GM19468 (cell line): Measurements from ENCODE around the gene RUNX1.

Experiments
- ATAC-seq: cut with Tn5 transposase; IDR thresholded peaks from one replicate; pipeline ENCODE4 v1.9.1; 2021; ENCODE audit warnings: mild to moderate bottlenecking, moderate library complexity, moderate number of reproducible peaks; ENCODE audit not compliant: unreplicated experiment; ENCODE audit errors: extremely low read depth

The RUNX1 gene

DNA sequence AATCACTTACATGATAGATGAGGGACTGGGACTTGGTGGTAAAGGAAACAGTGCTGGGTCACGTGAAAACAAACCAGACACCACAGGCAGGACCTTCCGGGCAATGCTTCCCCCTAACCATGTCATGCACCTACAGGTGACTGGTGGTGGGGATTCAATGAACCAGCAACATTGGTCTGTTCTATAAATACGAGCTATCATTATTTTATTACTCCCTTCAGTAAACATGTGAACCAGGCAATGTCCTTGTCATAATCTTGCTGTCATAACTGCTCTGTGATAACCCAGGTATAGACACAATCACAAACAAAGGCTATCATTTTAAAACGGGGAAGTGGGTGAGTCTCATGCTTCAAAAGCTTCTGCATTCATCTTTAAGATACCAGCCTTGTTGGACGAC lies 226.9 kb downstream of the RUNX1 start:
- no peak for ATAC-seq

DNA sequence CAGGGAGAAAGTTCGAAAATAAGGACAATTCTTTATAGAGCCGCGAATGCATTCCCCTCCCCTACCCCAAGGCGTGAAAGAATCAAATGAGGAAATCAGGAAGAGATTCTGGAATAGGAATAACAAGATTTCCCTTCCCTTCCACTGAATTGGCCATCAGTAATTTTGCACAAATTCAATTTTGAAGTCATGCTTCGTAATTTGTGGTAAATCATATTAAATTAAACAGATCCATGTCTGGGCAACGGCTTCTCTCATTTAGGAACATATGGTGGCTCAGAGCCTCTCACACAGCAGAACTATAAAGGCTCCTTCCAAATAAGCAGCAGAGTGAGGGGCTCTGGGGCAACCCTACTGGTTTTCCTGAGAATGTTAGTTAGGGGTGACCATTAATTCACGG lies 227.4 kb downstream of the RUNX1 start:
- ATAC-seq: no peak

DNA sequence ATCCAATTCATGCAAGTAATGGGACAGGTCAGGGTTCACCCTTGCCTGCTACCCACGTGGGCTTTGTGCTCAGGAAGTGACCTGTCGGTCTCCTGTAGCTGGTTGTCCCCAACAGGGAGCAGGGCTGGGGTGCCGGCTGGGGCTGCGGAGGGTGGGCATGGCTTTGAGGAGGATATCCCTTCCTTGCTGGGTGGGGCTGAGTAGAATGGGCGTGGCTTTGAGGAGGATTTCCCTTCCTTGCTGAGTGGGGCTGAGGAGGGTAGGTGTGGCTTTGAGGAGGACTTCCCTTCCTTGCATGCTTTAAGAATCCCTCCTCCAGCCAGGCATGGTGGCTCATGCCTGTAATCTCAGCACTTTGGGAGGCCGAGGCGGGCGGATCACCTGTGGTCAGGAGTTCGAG lies 229.1 kb downstream of the RUNX1 start:
- ATAC-seq: no peak

GRCh38 chr21:34819357-34819999 lies 229.6 kb downstream of the RUNX1 start:
- no peak for ATAC-seq

GRCh38 chr21:34818662-34819158 lies 230.4 kb downstream of the RUNX1 start:
- ATAC-seq: no peak

- ATAC-seq: no peak
Observed at GRCh38 chr21:34817821-34818661, 231.1 kb downstream of the RUNX1 start.

DNA sequence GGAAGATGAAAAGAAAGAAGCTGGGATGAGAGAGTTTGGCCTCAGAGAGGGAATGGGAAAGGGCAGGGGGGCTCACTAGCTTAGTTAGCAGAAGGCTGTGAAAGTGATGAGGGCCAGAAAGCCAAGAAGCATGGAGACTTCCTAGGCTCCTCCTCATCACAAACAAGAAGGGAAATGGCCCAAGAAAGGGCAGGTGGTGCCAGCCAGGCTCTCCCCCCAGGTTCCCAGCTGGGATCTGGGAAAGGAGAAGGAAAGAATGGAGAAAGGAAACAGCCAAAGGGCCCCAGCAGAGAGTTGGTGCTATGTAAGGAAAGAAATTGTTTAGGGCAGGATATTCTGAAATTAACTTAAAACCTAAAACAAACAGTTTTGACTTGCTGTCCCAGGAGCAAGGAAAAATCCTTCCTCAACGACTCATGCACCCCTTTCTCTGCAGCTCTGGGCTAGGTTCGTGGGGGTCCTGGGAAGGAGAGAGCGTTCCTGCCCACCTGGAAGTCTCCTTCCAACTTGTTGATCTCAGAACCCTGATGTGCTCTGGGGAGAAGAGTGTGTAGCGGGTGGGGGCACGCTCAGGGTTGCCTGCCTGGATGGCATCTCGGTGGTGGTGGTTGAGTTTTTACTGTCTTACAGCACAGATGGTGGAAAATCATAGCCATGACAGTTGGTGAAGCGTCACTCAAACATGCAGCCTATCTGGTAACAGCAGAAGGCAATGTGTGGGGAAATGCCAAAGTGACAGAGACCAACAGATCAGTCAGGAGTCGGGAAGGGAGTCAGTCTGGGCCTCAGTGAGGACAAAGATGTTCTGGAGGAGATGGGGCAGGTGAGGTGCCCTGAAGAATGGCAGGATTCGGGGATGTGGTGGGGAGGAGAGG lies 233.0 kb downstream of the RUNX1 start:
- ATAC-seq: no peak

DNA sequence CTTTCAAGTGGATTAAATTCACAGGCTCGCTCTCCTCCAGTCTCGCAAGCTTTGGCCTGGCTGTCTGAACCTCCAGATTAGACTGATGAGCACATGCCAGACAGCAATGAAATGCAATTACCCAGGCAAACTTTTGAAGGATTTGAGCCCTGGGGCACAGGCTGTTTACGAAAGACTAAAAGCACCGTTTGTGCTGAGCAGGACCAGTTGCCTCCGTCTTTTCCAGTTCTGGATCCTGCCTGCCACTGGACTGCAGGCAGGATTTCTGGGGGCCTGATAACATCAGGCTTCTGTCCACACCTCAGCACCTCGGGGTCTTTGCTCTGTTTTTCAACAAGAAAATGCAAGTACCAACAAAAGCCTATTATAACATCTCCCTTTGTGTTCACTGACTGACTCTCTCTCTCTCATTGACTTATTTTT lies 234.6 kb downstream of the RUNX1 start:
- no peak for ATAC-seq

- ATAC-seq: no peak
Observed at GRCh38 chr21:34813266-34813894, 235.7 kb downstream of the RUNX1 start.

DNA sequence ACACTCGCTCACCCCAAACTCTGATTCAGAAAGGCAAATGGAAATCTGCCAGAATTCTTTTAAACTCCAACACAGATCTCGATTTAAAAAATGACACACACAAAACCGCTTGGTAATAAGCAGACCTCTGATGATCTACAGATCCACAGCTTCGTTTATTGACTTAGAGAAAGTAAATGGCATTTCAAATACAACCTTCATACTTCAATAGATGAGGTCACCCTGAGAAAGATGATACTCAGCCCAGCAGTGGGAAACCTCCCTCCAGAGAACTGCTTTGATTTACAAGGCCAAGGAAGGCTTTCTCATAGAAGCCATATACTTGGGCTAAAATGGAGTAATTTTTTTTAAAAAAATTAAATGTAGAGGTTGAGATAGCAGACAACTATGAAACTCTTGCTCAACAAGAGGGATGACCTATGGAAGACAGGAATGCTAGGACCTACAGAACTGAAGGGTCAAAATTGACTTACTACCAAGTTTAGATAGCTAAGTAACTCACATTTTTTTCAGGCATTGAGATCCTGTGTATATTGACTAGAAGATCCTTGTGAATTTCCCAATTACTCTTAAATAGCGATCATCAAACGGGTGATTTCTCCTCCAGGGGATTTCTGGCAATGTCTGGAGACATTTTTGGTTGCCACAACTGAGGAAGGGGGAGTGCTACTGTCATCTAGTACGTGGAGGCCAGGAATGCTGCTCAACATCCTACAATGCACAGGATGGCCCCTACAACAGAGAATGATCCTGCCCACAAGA lies 236.4 kb downstream of the RUNX1 start:
- no peak for ATAC-seq

GRCh38 chr21:34811368-34811767 lies 237.7 kb downstream of the RUNX1 start:
- ATAC-seq: no peak

- ATAC-seq: no peak
Observed at GRCh38 chr21:34810786-34811185, 238.3 kb downstream of the RUNX1 start.

GRCh38 chr21:34809822-34810221 lies 239.3 kb downstream of the RUNX1 start:
- ATAC-seq: no peak

DNA sequence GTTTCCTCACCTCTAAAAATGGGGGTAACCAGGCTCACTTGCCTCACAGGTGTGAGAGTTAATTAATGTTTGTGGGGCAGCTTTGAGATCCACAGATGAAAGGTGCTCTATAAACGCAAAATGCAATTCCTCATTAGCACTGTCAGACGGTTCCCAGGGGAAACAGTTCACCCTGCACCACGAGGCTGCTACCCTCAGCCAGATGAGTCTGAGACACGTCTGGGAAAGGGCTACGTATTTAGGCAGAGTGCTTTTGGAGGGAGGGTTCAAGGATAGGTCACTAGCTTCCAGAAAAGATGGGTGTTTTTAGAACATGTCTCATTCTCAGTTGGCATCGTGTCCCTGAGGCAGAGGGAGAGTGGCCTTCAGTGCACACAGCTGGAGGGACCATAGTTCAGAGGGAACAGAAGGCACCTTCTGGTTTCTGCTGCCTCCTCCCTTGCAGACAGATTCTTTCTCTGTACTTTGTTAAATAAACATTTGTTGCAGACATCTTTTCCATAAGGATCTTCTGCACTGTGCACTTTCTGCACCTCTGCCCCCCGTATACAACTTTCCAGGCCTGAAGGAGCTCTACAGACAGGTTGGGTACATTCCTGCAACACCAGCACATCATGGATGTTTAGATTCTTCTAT lies 240.4 kb downstream of the RUNX1 start:
- no peak for ATAC-seq

DNA sequence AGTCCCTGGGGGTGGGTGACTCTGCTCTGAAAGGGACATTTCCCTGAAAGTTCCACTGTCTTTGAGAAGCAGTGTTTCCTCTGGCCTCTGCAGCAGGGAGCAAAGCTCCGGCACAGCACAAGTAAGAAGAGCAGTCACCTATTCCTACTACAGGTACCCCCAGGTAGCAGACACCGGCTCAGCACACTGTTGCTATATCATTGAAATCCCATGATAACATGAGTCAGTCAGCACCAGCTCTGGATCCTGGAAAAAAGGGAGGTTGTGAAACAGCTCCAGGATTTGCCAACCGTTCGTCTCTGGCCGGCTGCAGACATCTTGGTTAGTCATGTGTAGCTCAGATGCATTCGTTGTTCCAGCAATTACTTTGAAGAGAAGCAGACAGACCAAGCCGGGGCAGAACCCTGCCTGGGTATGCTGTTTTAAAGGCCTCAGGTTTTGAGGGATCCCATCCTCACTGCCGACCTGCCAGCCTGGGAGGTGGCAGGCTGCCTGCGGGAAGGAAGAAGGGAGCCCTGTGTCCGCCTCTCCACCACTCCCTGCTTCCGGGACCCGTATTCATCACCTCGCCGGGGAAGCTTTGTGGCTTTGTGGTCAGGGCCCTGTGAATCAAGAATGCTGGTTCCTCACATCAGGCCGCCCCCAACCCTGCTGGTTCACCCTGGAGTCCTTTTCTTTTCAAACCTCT lies 241.1 kb downstream of the RUNX1 start:
- ATAC-seq: no peak

GRCh38 chr21:34807146-34807880 lies 241.8 kb downstream of the RUNX1 start:
- no peak for ATAC-seq

DNA sequence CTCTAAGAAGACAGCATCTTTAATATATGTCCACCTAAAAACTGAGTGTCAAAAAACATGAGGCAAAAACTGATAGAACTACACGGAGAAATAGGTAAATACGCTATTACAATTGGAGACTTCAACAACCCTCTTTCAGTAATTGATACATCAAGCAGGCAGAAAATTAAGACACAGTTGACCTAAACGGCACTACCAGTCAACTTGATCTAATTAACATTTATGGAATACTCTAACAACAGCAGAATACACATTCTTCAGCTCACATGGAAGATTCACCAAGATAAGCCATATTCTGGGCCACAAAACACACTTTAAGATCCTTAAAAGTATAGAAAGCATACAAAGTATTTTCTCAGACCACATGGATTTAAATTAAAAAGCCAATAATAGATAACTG lies 242.7 kb downstream of the RUNX1 start:
- ATAC-seq: no peak

DNA sequence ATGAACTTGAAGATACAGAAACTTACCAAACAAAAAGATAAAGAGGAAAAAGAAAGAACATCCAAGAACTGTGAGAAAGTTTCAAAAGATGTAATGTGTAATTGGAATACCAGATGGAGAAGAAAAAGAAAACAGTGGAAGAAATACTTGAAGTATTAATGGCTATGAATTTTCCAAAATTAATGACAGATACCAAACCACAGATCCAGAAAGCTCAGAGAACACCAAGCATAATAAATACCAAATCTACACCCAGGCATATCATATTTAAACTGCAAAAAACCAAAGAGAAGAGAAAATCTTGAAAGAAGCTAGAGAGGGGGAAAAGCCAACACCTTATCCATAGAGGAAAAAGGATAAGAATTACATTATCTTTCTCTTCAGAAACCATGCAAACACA lies 243.9 kb downstream of the RUNX1 start:
- no peak for ATAC-seq
